ENCODE results near the gene CPA4.
A peak's percentile ranks its signal among the peaks of the same experiment; 100 is the strongest.

Gene CPA4

DNA sequence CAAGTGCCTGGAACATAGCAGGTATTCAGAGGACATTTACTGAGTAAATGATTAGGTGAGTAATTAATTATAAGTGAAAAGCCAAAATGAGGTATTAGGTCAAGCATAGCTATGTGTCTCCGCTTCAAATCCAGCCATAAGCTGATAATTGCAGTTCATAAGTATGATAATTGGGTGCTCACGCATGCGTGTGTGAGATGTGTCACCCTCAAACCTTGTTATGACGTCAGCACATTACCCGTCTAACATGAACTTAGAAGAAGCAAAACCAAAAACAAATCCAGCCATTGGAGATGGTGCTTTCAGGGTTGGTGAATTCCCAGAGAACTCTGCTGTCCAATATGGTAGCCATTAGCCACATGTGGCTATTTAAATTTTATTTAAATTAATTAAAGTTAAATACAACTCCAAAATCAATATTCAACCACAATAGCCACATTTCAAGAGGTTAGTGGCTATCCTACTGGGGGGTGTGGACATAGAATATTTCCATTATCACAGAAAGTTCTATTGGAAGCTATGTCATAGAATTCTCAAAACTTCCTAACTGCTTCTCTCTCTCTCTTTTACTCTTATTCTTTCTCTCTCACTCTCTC, 51.4 kb downstream of the CPA4 start, which contains the start of gene CPA5:
Gene CPA5 (plus strand): TSS at position 546 of the 596 bp plus-strand sequence. CDS start 1,670 bp downstream, outside the sequence.
- no peak for DNase-seq (ENCODE audit: low read depth)

- DNase-seq (ENCODE audit: low read depth): no peak
Observed at GRCh38 chr7:130345136-130345535, 52.2 kb downstream of the CPA4 start.

GRCh38 chr7:130345725-130346124, 52.8 kb downstream of the CPA4 start:
- no peak for DNase-seq (ENCODE audit: low read depth)

DNA sequence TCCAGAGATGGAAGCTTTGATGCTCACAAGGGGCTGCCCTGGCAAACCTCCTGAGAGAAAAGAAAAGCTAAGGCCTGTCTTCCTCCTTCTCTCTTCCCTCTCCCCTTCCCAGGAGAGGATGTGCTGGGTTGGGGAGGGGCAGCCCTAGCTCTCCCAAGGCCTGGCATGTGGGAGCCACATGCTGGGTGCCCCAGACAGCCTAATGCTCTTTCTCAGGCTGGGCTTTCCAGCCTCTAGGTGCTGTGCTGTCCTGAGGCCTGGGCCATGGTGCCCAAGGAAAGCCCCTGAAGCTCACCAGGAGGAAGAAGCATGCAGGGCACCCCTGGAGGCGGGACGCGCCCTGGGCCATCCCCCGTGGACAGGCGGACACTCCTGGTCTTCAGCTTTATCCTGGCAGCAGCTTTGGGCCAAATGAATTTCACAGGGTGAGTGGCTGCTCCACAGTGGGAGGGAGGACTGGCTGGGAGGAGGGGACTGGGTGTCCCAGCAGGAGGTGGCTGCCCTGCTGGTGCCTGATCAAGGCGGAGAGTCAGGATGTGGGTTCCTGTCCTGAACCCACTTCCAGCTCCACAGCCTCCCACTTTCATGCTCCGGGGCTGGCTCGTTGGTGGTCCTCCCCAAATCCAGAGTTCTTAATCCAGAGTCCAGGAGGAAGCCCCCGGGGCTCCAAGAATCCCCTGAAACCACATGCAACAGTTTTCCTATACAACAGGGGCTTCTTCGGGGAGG, 53.4 kb downstream of the CPA4 start:
- no peak for DNase-seq (ENCODE audit: low read depth)

GRCh38 chr7:130346941-130347340, 54.0 kb downstream of the CPA4 start:
- no peak for DNase-seq (ENCODE audit: low read depth)

DNA sequence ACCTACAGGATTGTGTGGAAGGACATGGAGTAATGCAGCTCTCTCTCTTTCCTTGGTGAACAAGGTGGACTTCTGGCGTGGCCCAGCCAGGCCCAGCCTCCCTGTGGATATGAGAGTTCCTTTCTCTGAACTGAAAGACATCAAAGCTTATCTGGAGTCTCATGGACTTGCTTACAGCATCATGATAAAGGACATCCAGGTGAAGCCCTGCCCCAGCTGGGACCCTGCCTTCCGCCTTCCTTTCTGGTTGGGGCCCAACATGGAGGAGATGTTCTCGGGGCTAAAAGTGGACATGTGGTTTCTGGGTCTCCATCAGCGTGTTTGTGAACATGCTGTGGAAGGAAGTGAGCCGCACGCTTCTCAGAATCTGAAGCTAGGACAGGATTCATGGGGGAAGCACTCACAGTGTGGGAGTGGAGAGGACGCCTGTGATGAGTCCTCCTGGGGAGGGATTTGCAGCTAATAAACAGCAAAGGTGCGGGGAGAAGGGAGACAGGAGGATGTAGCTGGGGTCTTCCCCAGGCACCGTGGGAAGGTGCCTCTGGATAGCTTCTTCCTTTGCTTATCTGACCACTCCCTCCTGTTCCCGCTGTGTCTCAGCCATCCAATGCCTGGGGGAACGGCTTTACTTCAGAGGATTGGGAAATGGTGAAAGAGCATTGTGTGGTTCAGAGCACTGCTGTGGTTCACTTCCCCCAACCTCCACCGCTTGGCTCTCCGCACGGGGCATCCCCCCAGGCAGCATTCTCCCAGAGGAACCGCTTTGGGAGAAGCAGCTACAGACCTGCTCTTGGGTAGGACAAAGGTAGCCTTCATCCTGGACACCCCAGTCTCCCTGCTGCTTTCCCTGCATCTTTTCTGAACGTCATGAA, 57.2 kb downstream of the CPA4 start:
- DNase-seq (ENCODE audit: low read depth): peak; percentile 63

DNA sequence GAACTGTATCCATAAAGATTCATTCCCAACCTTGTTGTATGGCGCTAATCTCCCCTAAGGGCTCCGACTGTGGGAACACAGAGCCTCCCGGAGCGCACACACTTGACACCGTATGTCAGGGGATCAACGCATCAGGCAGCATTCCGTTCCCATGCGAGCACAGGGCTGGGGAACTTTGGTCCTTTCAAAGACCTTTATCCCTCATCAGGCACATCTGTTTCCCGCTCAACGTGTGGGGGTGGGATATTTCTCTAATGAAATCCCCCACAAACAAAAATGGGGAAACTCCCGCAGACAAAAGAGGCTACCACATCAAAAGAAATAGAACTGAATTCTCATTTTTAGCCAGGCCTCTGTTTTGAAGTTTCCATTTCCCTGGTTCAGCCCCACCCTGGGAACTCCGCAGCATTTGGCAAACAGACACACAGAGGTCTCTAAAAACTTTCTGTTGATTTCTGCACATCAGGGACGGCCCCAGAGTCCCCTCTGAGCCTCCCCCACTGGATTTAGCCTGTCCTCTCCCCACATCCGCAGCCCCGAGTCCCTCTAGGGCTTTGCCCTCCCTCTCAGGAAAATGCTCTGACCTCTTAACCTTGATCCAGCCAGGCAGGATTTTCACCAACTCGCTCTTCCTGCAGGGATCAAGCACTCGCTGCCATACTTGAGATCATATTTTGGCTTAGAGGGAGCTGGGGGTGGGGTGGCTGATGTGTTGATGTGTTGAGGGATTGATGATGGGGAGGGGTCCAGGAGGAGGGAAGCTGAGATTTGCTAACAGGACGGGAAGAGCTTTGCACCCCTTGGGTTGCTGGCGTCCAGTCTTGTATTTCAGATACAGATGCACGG, 58.2 kb downstream of the CPA4 start:
- no peak for DNase-seq (ENCODE audit: low read depth)

DNA sequence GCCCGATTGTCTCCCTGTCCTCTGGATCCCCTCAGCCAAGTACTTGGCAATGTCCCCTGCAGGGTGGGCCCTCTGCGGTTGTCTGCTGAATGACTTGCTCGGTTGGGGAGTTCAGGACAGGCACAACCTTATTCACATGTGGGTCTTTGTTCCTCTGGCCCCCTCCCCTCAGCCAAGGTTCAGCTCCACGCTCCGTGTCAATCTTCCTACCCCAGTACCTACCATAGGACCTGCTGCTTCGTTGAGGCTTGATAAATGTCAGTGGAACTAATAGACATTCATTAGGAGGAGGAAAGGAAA, 58.8 kb downstream of the CPA4 start:
- no peak for DNase-seq (ENCODE audit: low read depth)

DNA sequence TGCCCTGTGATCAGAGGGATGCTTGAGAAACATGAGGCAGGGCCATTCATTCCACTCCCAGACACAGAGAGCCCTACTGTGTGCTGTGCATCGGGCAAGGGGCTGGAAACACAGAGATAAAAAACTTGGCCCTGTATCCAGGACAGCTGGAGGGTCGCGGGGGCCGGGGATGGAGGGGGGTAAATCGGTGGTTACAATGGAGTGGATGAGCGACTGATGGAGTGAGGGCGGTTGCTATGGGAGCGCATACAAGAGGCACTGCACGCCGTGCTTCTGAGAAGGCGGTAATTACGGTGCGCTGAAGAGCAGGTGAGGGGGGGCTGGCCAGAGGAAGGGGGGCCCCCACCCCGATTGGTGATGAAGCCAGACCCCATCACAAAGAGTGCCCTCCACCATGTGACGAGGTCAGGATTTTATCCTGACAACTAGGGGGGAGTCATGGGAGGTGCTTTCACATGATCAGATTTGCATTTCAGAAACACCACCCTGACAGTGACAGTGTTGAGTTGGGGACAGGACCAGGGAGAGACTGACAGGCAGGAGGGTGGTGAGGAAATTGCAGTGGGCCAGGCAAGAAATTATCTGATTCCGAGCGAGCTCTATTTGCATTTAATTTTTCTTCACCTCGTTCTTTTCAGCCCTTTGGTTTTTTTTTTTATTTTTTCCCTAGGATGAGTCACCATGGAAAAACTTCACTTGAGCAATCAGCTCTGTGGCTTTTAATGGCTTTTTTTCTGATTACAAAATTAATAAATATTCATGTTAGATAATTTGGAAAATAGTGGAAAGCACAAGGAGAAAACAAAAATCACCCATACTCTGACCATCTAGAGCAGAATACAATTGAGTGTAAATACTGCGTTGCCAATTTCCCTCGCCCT, 59.5 kb downstream of the CPA4 start:
- peak; percentile 75 for DNase-seq (ENCODE audit: low read depth)

DNA sequence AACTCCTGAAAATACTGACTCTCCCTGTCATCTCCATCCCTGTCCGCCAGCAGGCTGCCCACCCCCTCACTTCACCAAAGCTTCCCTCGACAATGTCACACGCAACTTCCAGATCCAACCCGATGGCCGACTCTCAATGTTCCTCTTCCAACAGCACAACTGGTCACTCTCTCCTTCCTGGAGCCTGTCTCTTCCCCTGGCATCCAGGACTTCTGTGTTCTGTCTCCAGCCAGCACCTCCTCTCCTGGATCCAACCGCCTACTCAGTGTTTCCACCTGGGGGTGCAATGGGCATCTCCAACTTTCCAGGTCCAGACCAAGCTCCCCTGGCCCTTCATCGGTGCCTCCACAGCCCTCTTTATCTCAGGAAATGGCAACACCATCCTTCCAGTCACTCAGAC, 60.2 kb downstream of the CPA4 start:
- no peak for DNase-seq (ENCODE audit: low read depth)

DNA sequence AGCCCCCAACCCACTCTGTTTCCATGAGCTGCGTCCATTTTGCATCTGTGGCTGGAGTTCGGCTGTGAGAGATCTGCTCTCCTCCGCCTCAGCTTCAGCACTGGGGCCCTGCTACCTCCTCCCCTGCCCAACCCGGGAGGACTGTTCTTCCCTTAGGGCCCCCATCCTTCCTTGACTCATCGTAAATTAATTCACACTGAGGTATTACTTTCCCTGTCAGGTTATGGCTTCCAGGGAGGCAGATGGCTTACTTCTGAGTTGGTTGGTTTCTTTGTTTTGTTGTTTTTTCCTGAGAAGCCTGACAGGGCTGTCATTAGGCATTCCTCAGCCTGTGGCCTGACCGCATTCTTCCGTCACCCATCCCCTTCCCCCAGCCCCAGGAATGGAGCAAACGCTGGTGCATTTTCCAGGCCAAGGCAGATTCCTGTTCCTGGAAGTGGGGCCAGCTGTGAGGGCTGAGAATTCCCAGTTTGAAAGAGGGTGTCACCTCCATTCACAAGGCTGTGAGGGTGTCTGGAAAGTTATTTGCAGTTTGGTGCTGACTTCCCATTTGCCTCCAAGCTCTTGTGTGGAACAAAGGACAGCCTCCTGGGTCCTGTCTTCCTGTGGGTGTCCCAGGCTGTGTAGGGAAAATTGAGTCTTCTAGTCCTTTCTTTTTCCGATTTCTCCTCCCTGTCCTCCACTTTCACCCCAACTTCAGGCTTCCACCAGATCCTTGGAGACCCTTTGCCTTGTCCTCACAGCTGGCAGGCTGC, 63.3 kb downstream of the CPA4 start:
- DNase-seq (ENCODE audit: low read depth): peak; percentile 99

GRCh38 chr7:130356876-130357611, 64.1 kb downstream of the CPA4 start:
- peak; percentile 75 for DNase-seq (ENCODE audit: low read depth)

- no peak for DNase-seq (ENCODE audit: low read depth)
Observed at GRCh38 chr7:130358471-130358870, 65.5 kb downstream of the CPA4 start.

GRCh38 chr7:130359276-130359857, 66.4 kb downstream of the CPA4 start:
- no peak for DNase-seq (ENCODE audit: low read depth)

DNA sequence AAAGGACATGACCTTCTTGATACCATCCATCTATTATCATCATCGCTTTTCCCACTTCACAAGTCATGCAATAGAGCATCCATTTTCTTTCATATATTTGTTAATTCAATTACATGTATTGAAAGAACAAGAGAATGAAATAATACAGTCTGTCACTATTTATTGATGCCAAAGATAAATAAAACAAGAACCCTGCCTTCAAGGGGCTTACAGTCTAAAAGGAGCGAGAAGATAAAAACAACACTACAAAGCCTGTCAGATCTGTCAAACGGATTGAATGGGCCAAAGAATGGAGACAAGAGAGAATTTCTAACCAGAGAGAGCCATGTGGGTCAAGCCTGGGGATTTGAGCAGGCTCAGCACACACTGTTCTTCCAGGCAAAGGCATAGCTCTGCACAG, 67.6 kb downstream of the CPA4 start:
- DNase-seq (ENCODE audit: low read depth): no peak

DNA sequence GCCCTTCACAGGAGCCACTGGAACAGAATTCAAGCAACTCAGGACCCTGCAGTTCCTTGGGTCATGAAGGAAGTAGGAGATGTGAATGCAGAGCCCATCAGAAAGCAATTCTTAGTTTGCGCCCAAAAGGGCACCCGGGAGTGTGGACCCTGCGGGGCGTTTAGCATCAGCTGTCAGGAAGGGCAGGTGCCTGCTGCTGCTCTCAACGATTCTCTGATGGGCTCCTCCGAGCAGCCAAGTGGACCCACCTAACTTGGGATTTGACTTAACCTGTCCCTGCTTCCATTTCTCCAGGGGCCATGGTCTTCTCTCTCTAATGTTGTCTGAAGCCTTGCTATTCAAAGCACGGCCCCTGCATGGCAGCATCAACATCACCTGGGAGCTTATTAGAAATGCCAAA, 68.7 kb downstream of the CPA4 start:
- DNase-seq (ENCODE audit: low read depth): no peak

DNA sequence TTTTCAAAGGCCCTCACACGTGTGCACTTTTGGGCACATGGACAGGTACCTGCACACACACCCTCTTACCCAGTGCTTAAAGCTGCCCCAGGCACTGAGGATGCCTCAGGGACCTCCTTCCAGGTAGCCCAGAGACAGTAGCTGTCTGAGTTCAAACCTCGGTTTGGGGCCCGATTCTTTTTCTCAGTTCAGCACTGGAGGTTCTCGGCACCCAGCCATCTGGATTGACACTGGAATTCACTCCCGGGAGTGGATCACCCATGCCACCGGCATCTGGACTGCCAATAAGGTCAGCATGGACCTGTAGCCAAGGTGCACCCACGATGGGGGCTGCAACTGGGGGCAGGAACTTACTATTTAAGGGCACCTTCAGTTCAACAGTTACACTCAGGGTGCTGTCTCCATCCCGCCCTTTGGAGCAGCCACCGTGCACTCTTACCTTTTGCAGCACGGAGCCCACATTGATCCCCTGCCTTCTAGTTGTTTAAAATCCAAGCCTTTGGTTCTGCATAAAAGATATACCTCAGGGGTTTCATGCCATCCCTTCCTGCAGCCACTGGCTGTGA, 69.4 kb downstream of the CPA4 start:
- no peak for DNase-seq (ENCODE audit: low read depth)

DNA sequence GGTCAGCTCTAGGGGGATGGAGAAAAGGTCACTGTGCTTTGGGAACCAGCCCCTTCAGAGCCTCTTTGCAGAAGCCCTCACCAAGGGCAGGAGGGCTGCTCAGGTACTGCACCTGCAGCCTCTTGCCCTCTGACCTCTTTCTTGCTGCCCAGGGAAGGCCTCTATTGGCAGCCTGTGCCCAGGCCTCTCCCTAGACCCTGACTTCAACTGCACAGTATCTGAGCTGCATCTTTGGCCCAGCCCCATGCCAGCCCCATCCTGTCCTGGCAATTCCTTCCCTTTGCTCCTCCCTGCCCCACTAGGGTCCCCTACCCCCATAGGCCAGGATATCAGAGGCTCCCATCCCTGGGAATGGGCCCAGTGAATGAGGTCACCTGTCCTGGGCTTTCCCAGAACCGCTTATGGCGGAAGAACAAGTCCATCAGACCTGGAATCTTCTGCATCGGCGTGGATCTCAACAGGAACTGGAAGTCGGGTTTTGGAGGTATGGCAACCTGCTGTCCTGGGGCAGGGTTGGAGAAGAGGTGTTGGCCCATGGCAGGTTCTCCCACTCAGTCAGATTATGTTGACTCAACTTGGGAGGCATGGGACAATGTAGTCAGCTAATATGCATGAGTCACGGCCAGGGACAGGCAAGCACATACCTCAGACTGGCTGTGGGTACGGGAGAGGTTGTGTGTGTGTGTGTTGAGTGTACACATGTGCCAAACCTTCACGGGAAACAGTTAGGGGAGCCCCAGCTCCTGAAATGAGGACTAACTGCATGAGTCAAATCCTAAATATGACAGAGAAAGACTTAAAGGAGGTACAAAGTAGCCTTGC, 70.3 kb downstream of the CPA4 start:
- peak; percentile 98 for DNase-seq (ENCODE audit: low read depth)

Measured in EH (cell line).